Fibroblast of skin of abdomen (primary cell): Measurements from ENCODE around the gene EP300.
"Not testable (repeated sequence)": the region's sequence is repeated elsewhere in the genome, so short reads cannot be mapped to it uniquely, and the experiment has no call there.

Experiments used
- DNase-seq: peaks from one replicate; pipeline ENCODE4 v3.0.0-alpha.2; 2013

EP300 gene

DNA sequence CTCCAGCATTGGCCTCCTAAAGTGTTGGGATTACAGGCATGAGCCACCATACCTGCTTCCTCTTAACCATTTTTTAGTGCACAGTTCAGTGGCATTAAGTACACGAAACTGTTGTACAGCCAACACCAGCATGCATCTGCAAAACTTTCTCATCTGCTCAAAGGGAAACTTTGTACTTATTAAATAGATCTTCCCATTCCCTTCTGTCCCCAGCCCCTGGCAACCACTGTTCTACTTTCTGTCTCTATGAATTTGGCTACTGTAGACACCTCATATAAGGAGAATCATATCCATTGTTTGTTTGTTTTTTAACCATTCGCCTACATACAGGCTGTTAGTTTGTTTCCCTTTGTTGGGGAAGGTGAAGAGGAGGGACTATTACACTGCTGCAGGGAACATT lies 6.5 kb upstream of the EP300 start:
- no peak for DNase-seq

DNA sequence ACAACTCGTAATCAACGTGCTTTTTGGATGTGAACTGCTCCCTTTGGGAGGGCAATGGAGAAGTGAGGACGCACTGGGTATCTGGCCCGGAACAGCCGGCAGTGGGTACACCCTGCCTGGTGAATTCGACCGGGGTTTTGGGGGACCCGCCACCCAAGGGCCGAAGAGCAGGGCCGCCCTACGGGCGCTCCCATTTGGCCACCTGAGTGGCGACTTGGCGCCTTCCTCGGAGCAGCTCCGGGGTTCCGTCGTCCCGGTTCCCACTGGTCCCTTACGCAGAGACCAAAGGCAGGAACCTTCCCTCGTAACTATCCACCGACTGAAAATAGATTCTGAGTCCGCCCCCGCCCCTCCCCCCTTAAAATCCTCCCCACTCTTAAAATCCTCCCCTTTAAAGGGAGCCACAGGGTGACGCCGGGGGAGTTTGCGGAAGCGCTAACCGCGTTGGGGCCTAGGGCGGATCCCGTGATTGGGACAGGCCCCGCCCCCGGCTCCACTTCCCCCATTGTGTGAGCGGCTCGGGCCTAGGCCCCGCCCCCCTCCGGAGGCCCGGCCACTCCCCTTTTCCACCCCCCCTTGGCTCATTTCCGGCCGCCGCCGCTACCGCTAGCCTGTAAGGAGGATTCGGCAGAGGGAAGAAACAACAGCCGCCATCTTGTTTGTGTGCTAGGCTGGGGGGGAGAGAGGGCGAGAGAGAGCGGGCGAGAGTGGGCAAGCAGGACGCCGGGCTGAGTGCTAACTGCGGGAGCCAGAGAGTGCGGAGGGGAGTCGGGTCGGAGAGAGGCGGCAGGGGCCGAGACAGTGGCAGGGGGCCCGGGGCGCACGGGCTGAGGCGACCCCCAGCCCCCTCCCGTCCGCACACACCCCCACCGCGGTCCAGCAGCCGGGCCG lies 1.0 kb upstream of the EP300 start:
- DNase-seq = peak; percentile 99

DNA sequence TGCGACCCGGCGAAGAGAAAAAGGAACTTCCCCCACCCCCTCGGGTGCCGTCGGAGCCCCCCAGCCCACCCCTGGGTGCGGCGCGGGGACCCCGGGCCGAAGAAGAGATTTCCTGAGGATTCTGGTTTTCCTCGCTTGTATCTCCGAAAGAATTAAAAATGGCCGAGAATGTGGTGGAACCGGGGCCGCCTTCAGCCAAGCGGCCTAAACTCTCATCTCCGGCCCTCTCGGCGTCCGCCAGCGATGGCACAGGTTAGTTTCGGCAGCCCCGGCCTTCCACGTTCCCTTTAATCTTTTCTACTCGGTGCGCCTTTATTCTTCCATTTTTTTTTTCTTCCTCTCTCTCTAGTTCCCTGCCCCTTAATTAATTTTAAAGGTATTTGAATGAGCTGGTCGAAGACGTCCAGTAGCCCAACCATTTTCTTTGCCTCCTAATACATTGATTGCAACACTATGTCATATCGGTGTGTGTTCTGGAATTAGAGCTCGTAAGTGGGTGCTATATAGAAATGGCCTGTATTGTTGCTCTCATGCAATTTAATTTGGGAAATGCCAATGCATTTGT lies 537 bp downstream of the EP300 start:
- peak; percentile 16 for DNase-seq

DNA sequence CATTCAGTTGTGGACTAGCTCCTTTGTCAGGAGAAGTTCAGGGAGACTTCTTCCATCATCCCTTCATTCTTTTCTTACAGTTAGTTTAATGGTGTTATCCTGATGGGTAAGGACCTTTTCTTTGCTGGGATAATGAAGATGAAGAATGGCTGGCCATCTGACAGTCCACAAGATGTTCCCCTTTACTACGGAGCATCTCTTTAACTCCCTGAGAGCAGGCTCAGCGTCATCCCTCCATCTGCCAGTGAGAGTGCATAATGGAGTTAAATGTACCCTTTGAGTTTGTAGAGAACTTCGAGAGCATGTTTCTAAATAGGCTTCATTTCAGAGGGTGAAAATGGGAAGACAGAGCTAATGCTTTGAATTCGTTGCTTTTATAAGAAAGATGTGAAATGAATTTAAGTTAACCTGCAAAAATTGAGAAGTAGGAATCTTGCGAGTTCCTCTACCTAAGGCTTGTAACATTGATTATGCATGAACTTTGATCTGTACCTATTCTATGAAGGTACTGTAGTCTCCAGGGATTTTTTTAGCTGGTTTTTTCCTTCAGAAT lies 1.7 kb downstream of the EP300 start:
- DNase-seq = peak; percentile 16

DNA sequence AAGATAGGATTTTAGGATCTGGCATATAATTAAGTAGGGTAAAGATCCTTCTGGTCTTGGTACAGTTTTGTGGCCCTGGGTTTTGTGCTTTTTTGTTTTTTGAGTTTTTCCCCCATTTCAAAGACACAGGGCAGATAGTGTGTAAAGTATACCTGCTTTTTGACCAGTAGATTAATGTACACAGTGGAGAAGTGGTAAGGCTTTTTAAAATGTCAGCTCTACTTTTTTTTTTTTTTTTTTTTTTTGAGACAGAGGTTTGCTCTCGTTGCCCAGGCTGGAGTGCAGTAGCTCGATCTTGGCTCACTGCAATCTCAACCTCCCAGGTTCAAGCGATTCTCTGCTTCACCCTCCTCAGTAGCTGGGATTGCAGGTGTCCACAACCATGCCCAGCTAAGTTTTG lies 4.0 kb downstream of the EP300 start:
- no peak for DNase-seq

DNA sequence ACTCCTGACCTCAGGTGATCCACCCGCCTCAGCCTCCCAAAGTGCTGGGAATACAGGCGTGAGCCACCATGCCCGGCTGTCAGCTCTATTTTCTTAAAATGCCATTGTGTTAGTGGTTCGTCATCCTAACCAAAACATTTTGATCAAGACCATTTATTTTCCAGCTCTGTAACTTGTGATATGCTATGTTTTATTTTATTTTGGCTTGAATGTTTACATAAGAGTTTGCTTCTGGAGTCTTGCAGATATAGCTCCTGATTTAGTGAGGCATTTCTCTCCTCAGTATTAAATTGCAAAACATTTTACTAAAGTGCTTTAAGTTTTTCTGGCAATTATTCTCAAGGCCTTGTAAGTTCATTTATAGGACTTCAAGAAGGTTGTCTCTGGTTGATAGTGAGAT lies 4.4 kb downstream of the EP300 start:
- DNase-seq = no peak

DNA sequence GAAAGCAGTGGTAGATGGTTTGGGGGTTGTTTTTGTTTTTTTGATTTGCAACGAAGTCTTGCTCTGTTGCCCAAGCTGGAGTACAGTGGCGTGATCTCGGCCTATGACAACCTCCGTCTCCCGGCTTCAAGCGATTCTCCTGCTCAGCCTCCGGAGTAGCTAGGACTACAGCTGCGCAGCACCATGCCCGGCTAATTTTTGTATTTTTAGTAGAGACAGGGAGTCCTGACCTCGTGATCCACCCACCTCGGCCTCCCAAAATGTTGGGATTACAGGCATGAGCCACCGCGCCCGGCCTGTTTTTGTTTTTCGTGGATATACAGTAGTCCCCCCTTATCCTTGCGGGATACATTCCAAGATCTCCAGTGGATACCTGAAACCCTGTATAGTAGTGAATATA lies 6.6 kb downstream of the EP300 start:
- no peak for DNase-seq

DNA sequence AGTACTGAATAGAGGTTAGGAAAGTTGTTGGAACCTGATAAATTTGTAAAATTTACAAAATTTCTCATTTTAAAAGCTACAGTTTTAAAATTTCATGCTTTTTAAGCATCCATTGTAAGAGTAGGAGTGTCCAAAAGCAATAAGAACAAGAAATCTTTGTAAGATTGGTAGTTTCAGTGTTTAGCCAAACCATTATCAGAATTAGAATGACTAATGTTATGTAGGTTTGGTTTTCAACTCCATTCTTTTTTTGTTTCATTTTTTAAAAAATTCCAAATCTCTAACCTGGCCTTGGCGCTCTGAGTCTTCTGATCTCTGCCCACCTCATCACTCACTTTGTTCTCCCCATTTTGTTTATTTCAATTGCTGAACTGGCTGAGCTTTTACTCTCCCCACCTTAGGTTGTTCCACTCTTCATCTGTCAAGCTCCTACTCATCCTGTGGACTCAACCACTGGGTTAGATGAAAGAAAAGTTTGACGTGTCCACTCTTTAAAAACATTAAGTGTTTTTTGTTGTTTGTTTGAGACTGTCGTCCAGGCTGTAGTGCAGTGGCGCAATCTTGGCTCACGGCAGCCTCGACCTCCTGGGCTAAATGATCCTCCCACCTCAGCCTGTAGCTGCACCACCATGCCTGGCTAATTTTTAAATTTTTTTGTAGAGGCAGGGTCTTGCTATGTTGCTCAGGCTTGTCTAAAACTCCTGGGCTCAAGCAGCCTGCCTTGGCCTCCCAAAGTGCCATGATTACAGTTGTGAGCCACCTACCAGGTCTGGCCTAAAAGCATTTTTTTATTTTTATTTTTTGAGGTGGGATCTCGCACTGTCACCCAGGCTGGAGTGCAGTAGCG lies 14.0 kb downstream of the EP300 start:
- DNase-seq = no peak

DNA sequence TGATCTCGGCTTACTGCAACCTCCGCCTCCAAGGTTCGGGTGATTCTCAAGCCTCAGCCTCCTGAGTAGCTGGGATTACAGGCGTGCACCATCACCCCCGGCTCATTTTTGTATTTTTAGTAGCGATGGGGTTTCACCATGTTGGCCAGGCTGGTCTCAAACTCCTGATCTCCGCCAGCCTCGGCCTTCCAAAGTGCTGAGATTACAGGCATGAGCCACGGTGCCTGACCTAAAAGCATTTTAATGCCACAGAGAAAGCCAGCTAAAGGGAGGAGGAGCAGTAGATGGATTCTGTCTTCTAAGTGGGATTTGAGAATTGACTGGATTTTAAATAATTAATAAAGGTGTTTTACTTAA lies 14.6 kb downstream of the EP300 start:
- DNase-seq = not testable (repeated sequence)

DNA sequence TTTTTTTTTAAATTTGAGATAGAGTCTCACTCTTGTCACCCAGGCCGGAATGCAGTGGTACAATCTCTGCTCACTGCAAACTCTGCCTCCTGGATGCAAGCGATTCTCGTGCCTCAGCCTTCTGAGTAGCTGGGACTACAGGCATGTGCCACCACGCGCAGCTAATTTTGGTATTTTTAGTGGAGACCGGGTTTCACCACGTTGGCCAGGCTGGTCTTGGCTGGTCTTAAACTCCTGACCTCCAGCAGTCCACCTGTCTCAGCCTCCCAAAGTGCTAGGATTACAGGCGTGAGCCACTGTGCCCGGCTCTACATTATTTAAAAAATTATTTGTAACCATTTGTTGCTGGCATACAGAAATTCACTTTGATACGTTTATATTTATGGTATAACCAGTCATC lies 18.6 kb downstream of the EP300 start:
- no peak for DNase-seq

DNA sequence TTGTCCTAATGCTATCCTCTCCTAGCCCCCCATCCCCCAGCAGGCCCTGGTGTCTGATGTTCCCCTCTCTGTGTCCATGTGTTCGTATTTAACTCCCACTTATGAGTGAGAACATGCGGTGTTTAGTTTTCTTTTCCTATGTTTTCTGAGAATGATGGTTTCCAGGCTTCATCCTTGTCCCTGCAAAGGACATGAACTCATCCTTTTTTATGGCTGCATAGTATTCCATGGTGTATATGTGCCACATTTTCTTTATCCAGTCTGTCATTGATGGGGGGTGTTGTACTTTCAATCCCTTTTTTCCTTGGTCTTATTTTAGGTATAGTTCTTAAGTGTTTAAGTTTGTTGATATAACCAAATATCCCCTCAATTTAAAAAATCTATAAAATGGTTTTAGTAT lies 23.9 kb downstream of the EP300 start:
- no peak for DNase-seq

DNA sequence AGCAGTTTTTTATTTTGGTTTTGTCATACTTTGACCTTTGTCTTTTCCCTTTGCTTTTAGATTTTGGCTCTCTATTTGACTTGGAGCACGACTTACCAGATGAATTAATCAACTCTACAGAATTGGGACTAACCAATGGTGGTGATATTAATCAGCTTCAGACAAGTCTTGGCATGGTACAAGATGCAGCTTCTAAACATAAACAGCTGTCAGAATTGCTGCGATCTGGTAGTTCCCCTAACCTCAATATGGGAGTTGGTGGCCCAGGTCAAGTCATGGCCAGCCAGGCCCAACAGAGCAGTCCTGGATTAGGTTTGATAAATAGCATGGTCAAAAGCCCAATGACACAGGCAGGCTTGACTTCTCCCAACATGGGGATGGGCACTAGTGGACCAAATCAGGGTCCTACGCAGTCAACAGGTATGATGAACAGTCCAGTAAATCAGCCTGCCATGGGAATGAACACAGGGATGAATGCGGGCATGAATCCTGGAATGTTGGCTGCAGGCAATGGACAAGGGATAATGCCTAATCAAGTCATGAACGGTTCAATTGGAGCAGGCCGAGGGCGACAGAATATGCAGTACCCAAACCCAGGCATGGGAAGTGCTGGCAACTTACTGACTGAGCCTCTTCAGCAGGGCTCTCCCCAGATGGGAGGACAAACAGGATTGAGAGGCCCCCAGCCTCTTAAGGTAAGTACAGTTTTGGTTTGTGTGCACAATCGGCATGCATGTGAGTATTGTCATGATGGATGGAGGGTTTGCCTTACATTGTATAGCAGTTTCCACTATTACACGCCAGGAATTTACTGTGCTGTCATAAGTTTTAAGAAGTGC lies 25.0 kb downstream of the EP300 start:
- no peak for DNase-seq

DNA sequence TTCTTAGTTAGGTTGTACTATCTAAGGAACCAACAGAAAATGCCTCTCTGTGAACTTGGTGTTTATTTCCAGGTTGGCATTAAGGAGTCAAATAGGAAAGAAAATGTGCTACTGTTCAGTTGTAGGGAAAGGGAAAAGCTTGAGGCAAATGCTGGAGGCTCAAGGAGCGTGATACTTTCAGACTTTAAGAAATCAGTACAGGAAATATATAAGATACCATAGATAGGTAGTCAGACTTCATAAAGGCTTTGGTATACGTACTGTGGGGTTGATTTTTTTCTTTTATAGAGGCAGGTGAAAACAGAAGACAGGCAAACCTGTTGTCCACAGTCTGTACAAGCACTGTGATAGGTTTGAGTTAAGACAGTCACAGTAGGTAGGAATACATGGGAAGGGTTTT lies 30.8 kb downstream of the EP300 start:
- peak; percentile 6 for DNase-seq

DNA sequence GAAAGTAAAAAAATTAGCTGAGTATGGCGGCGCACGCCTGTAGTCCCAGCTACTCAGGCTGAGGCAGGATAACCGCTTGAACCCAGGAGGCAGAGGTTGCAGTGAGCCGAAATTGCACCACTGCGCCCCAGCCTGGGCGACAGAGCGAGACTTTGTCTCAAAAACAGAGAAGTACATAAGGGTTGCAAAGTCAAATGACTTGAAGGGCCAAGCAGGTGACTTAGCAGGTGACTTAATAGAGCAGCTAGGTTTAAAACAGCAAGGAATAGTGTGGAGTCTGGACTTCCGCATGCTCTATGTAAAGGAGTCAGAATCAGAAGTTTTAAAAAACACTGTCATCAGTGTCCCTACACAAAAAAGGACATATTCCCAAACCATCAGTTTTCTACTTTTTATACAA lies 31.7 kb downstream of the EP300 start:
- DNase-seq = no peak

DNA sequence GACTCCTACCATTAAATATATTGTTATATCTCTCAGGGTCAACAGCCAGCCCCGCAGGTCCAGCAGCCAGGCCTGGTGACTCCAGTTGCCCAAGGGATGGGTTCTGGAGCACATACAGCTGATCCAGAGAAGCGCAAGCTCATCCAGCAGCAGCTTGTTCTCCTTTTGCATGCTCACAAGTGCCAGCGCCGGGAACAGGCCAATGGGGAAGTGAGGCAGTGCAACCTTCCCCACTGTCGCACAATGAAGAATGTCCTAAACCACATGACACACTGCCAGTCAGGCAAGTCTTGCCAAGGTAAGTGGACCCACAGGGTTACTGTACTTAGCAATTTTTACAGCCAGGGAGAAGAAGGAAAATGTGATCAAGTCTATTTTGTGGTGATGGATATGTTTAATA lies 35.1 kb downstream of the EP300 start:
- no peak for DNase-seq

DNA sequence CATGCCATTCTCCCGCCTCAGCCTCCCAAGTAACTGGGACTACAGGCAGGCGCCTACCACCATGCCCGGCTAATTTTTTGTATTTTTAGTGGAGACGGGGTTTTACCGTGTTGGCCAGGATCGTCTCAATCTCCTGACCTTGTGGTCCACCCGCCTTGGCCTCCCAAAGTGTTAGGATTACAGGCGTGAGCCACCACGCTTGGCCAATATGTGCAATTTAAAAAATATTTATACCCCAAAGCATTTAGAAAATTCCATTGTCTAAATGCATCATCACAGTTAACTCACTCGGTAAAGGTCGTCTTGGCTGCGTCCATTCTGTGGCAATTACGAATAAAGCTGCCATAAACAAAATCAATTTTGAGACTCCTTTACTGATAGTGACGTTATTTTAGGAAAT lies 36.2 kb downstream of the EP300 start:
- no peak for DNase-seq

DNA sequence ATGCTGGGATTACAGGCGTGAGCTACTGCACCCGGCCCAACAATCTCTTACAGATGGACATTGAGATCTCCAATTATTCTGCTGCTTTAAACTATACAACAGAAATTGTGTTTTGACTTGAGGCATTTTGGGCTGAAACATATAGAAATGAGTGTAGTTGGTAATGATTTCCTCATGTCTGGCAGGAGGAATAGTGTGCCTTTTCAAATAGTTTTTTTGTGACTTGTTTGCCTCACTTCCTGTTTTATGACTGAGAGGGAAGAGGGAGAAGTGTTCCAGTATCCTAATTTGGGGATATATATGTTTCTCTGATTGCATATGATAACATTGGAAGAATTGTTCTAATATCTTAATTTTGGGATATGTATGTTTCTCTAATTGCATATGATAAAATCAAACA lies 40.2 kb downstream of the EP300 start:
- DNase-seq = peak; percentile 10

DNA sequence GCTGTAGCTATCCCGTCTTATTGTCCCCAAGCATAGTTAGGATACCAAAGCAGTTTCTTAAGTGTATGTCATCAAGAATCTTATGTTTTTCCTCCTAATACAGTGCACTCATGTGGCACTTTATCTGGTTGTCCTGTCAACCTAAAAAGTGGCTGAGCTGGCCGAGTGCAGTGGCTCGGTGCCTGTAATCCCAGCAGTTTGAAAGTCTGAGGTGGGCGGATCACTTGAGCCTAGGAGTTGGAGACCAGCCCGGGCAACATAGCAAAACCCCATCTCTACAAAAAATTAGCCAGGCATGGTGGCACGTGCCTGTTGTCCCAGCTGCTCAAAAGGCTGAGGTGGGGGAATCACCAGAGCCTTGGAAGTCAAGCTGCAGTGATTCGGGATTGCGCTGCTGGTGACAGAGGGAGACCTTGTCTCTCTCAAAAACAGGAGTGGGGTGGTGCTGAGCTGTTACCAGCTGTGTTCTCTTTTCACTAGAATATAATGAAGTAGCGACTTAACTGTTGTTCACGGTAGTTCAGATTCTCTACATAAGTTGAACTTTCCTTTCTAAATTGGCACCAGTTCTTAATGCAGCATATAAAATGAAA lies 48.1 kb downstream of the EP300 start:
- DNase-seq = no peak

DNA sequence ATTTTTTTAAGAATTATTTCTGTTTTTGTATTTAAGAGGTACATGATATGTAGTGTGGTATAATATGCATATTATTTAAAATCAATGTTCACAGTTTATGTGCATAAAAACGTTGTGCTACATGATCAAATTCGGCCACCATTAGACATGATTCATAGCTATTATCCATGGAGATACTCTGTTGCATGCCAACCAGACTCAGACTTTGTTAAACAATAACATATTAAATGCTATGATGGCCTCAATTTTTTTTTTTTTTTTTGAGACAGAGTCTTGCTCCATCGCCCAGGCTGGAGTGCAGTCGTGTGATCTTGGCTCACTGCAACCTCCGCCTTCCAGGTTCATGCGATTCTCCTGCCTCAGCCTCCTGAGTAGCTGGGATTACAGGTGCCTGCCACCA lies 53.5 kb downstream of the EP300 start:
- DNase-seq = not testable (repeated sequence)

DNA sequence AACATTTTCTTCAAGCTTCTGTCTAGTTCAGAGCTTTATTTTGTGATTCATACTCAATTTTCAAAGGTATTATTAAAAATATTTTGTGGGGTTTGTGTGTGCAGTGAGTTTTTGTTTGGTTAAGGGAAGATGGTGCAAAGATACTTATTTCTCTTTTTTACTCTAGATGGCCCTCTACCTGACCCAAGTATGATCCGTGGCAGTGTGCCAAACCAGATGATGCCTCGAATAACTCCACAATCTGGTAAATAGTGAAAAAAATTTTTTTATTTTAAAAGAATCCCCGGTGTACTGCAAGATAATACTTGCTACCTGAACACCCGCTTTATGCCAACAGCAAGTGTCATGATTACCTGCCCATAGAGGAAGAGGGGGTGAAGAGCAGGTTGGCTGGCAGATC lies 54.2 kb downstream of the EP300 start:
- peak; percentile 1 for DNase-seq

DNA sequence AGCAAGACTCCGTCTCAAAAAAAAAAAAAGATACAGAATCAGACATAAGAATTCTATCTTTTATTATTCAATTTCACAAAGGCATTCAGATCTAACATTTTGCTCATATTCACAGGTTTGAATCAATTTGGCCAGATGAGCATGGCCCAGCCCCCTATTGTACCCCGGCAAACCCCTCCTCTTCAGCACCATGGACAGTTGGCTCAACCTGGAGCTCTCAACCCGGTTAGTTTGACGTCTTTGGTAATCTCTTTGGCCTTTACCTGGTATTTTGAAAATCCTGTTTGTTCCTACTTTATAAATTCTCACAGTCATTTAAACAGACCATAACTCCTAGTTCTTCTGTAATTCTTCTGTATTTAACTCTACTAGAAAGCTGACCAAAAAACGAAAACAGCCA lies 55.3 kb downstream of the EP300 start:
- DNase-seq = no peak

DNA sequence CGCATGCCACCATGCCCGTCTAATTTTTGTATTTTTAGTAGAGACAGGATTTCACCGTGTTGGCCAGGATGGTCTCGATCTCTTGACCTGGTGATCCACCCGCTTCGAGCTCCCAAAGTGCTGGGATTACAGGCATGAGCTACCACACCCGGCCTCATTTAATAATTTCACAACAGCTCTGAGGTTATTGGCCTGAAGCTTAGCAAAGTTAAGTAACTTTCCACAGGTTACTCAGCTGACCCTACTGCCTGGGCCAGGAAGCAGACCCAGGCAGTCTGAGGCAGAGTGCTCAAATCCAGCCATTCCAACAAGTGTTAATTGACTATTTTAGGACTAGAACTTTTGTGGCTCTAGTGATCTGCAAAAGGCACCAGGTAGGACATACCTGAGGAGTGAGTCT lies 60.5 kb downstream of the EP300 start:
- DNase-seq = no peak
